ENCODE results near the gene ZNF611.

- TF ChIP-seq EZH2phosphoT487 (IDR thresholded peaks at IDR 0.05; ENCODE audit: insufficient read depth, low read depth) = no peak
- no peak for TF ChIP-seq EZH2 (IDR thresholded peaks at IDR 0.05; ENCODE audit: insufficient read depth, poor library complexity, severe bottlenecking)
Measured at GRCh38 chr19:52710538-52710937, 24.3 kb downstream of the ZNF611 start.

Measured in GM23248 (cell line).